ENCODE measurements around the gene IVNS1ABP.
"Not testable (repeated sequence)": the region's sequence is repeated elsewhere in the genome, so short reads cannot be mapped to it uniquely, and the experiment has no call there.

The IVNS1ABP gene

GRCh38 chr1:185291652-185292051, 25.4 kb downstream of the IVNS1ABP start:
- no peak for DNase-seq

- DNase-seq: no peak
Observed at GRCh38 chr1:185291159-185291558, 25.9 kb downstream of the IVNS1ABP start.

- DNase-seq: no peak
Observed at GRCh38 chr1:185289880-185290279, 27.2 kb downstream of the IVNS1ABP start.

GRCh38 chr1:185288435-185288834, 28.6 kb downstream of the IVNS1ABP start:
- DNase-seq: no peak

DNA sequence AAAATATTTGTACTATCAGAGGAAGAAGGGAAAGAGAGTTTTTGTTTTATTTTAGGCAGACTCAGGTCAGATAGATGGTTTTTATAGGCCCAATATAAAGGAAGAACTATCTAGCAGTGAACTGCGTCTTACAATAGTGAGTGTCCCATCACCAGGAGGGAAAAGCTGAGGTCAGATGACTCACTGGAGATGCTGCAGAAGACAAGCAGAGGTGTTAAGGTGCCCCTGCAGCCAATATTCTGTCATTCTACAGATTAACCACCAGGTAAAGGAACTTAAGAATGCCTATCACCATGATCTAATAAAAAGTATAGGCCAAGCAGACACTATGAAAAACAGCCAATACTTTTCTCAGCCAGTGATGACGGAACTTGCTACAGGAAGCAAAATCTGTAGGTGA, 29.6 kb downstream of the IVNS1ABP start:
- DNase-seq: no peak

GRCh38 chr1:185284533-185285276, 32.3 kb downstream of the IVNS1ABP start:
- DNase-seq: no peak

DNA sequence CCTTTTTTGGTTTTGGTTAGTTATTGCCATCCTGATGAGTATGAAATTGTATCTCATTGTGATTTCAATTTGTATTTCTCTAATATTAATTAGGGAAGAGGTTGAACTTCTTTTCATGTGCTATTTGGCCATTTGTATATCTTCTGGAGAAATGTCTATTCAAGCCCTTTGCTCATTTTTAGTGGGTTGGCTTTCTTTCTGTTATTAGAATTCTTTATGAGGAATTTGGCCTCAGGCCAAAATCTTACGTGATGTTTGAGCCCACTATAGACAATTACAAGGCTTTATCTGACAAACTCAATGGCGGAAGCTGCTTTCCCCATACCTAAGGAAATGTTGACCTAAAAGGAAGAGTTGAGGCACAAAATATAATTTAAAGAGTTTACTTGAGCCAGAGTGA, 32.9 kb downstream of the IVNS1ABP start:
- DNase-seq: no peak

DNA sequence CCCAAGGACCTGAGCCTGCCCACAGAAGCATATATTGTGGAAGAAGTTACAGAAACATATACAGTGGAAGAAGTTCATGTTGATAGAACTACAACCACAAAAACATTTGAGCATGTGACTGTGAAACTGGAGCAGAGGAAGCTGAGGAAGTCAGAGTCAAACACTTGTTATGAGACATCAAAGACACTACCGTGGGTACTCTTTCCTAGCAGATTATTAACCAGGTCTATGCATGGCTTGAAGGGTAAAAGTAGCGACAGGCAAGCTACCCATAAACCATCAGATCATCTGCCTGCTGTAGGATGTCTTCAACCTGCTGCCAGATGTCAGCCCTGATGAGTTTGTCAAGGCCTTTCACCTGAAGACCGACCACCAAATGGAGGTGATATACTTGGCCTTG, 35.8 kb downstream of the IVNS1ABP start:
- peak; percentile 38 for DNase-seq

DNA sequence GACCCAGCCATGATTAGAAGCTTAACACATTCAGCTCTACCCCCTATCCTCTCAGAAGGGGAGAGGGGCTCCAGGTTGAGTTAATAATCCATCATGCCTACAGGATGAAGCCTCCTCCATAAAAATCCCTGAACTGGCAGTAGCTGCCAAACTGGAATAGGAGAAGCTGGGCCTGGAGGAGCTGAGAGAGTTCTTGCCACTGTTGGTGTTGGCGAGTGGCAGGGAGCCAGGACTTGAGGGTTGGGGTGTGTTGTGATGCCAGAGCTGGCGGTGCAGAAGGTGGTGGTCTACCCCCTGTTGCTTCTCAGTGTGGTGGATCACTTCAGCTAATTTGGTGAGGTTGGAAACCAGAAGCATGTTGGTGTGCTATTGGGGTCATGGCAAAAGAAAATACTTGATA, 36.5 kb downstream of the IVNS1ABP start:
- no peak for DNase-seq

DNA sequence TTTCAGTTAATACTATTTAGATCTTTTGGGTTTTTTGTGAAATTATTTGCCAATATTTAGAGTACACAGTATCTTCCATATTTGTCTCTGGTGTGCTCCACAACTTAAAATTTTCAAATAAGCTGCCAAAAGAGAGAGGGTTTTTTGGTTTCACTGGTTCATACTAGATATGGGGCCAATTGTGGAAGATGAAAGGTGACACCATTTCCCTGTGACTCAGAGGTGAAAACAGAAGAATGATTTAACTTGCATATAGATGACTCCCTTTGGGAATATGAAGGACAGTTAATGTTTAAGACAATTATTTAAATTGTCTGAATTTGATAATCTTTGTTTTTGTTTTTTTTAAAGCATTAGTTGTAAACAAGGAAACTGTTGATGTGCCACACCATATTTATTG, 37.5 kb downstream of the IVNS1ABP start:
- DNase-seq: no peak

DNA sequence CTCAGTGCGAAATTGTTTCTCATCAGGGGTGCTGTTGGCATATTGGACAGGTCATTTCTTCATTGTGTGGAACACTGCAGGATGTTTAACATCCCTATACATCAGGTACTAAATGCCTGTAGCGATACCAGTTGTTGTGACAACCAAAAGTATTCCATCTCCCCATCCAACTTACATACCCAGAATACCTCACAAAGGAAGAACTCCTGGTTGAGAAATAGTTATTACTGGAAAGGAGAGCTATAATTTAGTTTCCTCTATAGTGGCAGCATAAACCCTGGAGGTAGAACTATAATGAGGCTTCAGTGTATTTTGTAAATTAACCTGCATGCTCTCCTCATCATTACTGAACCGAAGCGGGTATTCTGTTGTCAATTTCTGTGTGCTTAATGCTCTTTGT, 45.1 kb downstream of the IVNS1ABP start:
- DNase-seq: no peak

- DNase-seq: no peak
Observed at GRCh38 chr1:185268352-185268751, 48.7 kb downstream of the IVNS1ABP start.

GRCh38 chr1:185267701-185268100, 49.3 kb downstream of the IVNS1ABP start:
- no peak for DNase-seq

DNA sequence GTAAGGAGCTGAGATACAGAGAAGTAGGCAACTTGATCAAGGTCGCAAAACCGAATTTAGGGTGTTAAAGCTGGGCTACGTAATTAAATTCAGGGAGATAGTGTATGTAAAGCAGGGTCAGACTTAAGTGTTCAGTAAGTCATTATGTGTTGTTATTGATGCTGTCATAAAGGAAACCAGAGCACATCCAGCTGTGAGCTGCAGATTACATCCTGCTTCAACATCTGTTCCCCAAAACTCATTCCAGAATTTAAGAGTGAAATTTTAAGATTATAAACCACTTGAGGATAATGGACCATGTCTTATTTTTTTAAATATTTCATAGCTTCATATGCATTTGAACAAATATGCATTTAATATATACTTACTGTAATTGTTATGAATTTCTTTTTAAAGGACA, 49.7 kb downstream of the IVNS1ABP start:
- no peak for DNase-seq

GRCh38 chr1:185265314-185265713, 51.7 kb downstream of the IVNS1ABP start:
- DNase-seq: no peak

DNA sequence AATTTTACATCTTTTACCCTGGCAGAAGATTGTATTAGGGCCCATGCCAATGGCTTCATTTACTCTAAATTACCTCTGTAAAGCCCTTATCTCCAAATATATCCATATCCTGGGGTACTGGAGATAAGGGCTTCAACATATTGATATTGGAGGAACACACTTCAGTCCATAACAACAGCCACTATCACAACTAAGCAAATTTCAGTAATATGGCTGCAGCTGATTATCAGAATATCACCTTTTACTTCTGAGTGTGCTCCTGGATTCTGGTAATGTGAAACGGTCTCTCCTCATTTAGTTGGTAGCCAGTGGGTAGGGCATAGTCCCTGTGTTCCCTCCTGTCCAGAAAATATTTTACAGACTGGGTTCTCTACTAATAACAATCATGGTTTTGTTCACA, 53.3 kb downstream of the IVNS1ABP start:
- no peak for DNase-seq

DNA sequence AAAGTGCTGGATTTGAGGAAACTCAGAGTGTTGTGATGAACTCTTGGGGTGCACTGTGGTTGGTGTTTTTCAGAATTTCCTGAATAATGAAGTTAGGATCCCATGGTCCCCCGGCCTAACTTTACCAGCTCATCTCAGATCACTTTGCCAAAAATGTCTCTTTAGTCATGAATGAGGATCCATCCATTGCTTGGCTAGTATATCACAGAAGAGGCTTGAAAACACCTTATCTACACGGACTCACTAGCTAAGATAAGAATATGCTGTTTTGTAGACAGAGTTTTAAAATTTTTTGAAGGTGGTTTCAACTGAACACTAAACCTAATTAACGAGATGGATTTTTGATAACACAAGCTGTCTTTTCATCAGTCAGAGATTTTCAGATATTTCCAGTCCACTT, 53.8 kb downstream of the IVNS1ABP start:
- no peak for DNase-seq

DNA sequence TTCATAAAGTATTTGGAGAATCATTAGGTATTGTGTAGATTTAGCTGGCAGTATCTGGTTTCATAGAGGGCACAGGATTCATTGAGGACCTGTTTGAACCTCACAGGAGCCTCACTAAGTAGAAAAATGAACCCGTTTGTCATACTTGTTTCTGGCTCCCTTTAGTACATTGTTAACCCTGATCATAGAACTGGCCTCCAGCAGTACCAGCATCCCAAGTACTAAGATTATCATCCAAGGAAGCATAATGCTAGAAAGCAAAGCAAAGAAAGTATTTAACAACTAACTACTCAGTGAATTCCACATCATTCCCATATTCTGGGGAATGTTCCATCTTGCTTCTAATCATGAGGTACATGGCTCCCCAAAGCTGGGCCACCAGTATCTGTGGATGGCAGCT, 54.9 kb downstream of the IVNS1ABP start:
- DNase-seq: no peak

DNA sequence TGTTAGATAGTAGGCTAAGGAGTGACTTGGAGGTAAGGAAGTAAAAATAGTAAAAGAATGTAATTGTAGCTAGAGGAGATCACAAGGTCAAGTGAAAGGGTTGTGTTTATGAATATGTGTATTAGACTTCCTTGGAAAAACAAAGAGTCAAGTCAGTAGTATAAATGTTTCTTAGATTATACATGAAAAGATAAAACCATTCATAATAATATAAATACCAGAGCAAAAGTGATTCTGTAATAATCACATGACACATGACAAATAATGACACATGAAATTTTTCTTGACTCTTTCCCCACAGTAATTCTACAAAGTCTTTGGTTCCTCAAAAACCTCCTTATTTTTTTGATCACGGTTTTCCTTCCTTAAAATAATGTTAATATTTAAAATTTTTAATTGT, 56.4 kb downstream of the IVNS1ABP start:
- DNase-seq: no peak

DNA sequence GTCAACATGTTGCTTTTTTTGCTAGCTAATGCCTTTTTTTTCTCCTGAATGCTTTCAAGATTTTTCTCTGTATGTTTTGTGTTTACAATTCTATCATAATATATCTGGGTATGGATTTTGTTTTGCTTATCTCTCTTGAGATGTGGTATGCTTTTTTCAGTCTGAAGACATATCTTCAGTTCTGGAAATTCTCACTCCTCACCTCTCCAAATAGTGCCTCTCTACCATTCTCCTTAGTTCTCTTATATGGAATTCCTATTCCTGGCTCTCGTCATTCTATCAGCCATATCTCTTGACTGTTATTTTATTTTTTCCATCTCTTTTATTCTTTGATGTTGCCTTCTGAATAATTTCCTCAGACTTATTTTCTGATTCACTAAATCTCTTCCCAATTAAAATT, 58.4 kb downstream of the IVNS1ABP start:
- DNase-seq: no peak

GRCh38 chr1:185257950-185258208, 59.2 kb downstream of the IVNS1ABP start:
- no peak for DNase-seq

GRCh38 chr1:185257116-185257949, 59.7 kb downstream of the IVNS1ABP start:
- not testable (repeated sequence) for DNase-seq

DNA sequence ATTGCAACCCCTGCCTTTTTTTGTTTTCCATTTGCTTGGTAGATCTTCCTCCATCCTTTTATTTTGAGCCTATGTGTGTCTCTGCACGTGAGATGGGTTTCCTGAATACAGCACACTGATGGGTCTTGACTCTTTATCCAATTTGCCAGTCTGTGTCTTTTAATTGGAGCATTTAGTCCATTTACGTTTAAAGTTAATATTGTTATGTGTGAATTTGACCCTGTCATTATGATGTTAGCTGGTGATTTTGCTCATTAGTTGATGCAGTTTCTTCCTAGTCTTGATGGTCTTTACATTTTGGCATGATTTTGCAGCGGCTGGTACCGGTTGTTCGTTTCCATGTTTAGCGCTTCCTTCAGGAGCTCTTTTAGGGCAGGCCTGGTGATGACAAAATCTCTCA, 61.4 kb downstream of the IVNS1ABP start:
- DNase-seq: not testable (repeated sequence)

- DNase-seq: not testable (repeated sequence)
Observed at GRCh38 chr1:185252404-185252803, 64.6 kb downstream of the IVNS1ABP start.

DNA sequence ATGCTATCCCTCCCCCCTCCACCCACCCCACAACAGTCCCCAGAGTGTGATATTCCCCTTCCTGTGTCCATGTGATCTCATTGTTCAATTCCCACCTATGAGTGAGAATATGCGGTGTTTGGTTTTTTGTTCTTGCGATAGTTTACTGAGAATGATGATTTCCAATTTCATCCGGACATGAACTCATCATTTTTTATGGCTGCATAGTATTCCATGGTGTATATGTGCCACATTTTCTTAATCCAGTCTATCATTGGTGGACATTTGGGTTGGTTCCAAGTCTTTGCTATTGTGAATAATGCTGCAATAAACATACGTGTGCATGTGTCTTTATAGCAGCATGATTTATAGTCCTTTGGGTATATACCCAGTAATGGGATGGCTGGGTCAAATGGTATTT, 65.1 kb downstream of the IVNS1ABP start:
- DNase-seq: not testable (repeated sequence)

Data from activated T-cell treated with anti-CD3 and anti-CD28 coated beads, Interleukin-2, amount 50 U/mL, for 1 hour (primary cell).